ENCODE data around the gene NRIP1. TPM values are rescaled to one million over a fixed set of nuclear protein-coding genes. Genes with fewer than 3 reads are reported as not detected.

NRIP1 gene
- polyA plus RNA-seq, 3 donors, result 4.3 to 28.2 (median 23.5) TPM

GRCh38 chr21:15045017-15045416, 19.8 kb downstream of the NRIP1 start:
- peaks cover 45% of the 10 kb centered on the region for H3K4me1 Mint-ChIP-seq
- peaks cover 0 to 13% of the 10 kb centered on the region in 2 donors for H3K4me1 ChIP-seq (ENCODE audit: control insufficient read depth in 1 of 2, insufficient read depth in 2 of 2, low read length in 2 of 2)
- peaks cover 0 to 4% (median 2%) of the 10 kb centered on the region in 7 donors for H3K9me3 Mint-ChIP-seq
- peak overlapping the region in 1 of 7 donors; percentile 51 for H3K27ac Mint-ChIP-seq
- TF ChIP-seq CTCF (IDR thresholded peaks at IDR 0.05), result no peak
- no peak overlapping the region for H3K27ac ChIP-seq (ENCODE audit: low read depth in 1 of 2, low read length in 2 of 2)
- H3K4me2 ChIP-seq (replicated peaks; ENCODE audit: extremely low read depth, low read length, poor library complexity, severe bottlenecking), result no peak overlapping the region
- no peak for DNase-seq
- WGBS (ENCODE audit: insufficient coverage), result no CpG with 5 or more reads among the region's 3 CpGs
- peaks cover 100% of the 10 kb centered on the region for H3K79me2 ChIP-seq (ENCODE audit: insufficient read depth, low read length)
- H3K4me3 ChIP-seq (replicated peaks in 1 of 3; ENCODE audit: low read depth in 2 of 3, low read length in 3 of 3), result no peak overlapping the region
- peaks cover 98% of the 10 kb centered on the region for H4K20me1 ChIP-seq (ENCODE audit: insufficient read depth, low read length)
- H3K9ac ChIP-seq (ENCODE audit: insufficient read depth, low read length, poor library complexity, severe bottlenecking), result no peak overlapping the region
- peaks cover 3 to 21% of the 10 kb centered on the region in 2 donors for H3K36me3 ChIP-seq (replicated peaks in 1 of 2; ENCODE audit: control insufficient read depth in 1 of 2, insufficient read depth in 2 of 2, low read length in 2 of 2)
- H3K27me3 ChIP-seq (ENCODE audit: control insufficient read depth in 2 of 2, insufficient read depth in 2 of 2, low read length in 2 of 2), result no peaks in the 10 kb centered on the region
- peaks cover 23% of the 10 kb centered on the region in 2 donors for H3K36me3 Mint-ChIP-seq
- no peaks in the 10 kb centered on the region for H3K9me3 ChIP-seq (replicated peaks in 1 of 2; ENCODE audit: control insufficient read depth in 1 of 2, insufficient read depth in 1 of 2, low read length in 2 of 2)
- peak overlapping the region in 1 of 2 donors; percentile 3 for H3K4me3 Mint-ChIP-seq
- H2AFZ ChIP-seq (ENCODE audit: insufficient read depth, low read depth, low read length, poor library complexity, severe bottlenecking), result no peak overlapping the region
- no peaks in the 10 kb centered on the region for H3K27me3 Mint-ChIP-seq (ENCODE audit: low read depth in 3 of 3)
- intact Hi-C loops (cut with micrococcal nuclease), result no loop called here

GRCh38 chr21:15042531-15042930, 22.3 kb downstream of the NRIP1 start:
- Mint-ChIP-seq H3K36me3 (peaks cover 35 to 36% of the 10 kb centered on the region in 2 donors), H3K27ac (peak overlapping the region in 1 of 7 donors; percentile 35)
- no peak overlapping the region for H3K9ac ChIP-seq (ENCODE audit: insufficient read depth, low read length, poor library complexity, severe bottlenecking)

More at GRCh38 chr21:15042531-15042930, 22.3 kb downstream of the NRIP1 start:
- intact Hi-C loops (cut with micrococcal nuclease), result no loop called here
- TF ChIP-seq CTCF (IDR thresholded peaks at IDR 0.05), result no peak
- Mint-ChIP-seq H3K4me3 (no peak overlapping the region), H3K27me3 (ENCODE audit: low read depth in 3 of 3) (no peaks in the 10 kb centered on the region), H3K4me1 (peaks cover 36% of the 10 kb centered on the region), H3K9me3 (peaks cover 0 to 4% (median 0%) of the 10 kb centered on the region in 7 donors)
- peaks cover 96% of the 10 kb centered on the region for H4K20me1 ChIP-seq (ENCODE audit: insufficient read depth, low read length)
- no peak overlapping the region for H3K4me2 ChIP-seq (replicated peaks; ENCODE audit: extremely low read depth, low read length, poor library complexity, severe bottlenecking)
- no peaks in the 10 kb centered on the region for H3K9me3 ChIP-seq (replicated peaks in 1 of 2; ENCODE audit: control insufficient read depth in 1 of 2, insufficient read depth in 1 of 2, low read length in 2 of 2)
- H3K27me3 ChIP-seq (ENCODE audit: control insufficient read depth in 2 of 2, insufficient read depth in 2 of 2, low read length in 2 of 2), result no peaks in the 10 kb centered on the region
- H3K36me3 ChIP-seq (replicated peaks in 1 of 2; ENCODE audit: control insufficient read depth in 1 of 2, insufficient read depth in 2 of 2, low read length in 2 of 2), result peaks cover 3 to 33% of the 10 kb centered on the region in 2 donors
- DNase-seq, result no peak
- no peak overlapping the region for H3K27ac ChIP-seq (ENCODE audit: low read depth in 1 of 2, low read length in 2 of 2)
- H3K4me3 ChIP-seq (replicated peaks in 1 of 3; ENCODE audit: low read depth in 2 of 3, low read length in 3 of 3), result no peak overlapping the region
- peaks cover 0 to 13% of the 10 kb centered on the region in 2 donors for H3K4me1 ChIP-seq (ENCODE audit: control insufficient read depth in 1 of 2, insufficient read depth in 2 of 2, low read length in 2 of 2)
- peaks cover 100% of the 10 kb centered on the region for H3K79me2 ChIP-seq (ENCODE audit: insufficient read depth, low read length)
- H2AFZ ChIP-seq (ENCODE audit: insufficient read depth, low read depth, low read length, poor library complexity, severe bottlenecking), result no peak overlapping the region

Measured in CD14-positive monocyte (primary cell).